OCI-LY7 (cell line): Measurements from ENCODE around the gene ATP11A.

Experiments
- CTCF ChIP-seq: fragments of 200-600 bp; sonication (generic); conservative IDR thresholded peaks from 2 replicates; pipeline ENCODE4 v1.5.1; 2014; ENCODE audit warnings: mild to moderate bottlenecking, antibody characterized with exemption, low read length, moderate library complexity, mixed read lengths
- EZH2phosphoT487 ChIP-seq: fragments of 200-600 bp; sonication (generic); IDR thresholded peaks from 2 replicates; pipeline ENCODE4 v1.6.1; 2018; ENCODE audit warnings: low read depth, borderline replicate concordance, mild to moderate bottlenecking, mixed run types, antibody characterized with exemption, low read length, moderate library complexity, mixed read lengths

- TF ChIP-seq CTCF = no peak
- no peak for TF ChIP-seq EZH2phosphoT487
Observed at GRCh38 chr13:112770504-112770903, 80.7 kb downstream of the ATP11A start.
